Ovary (tissue), 3 donors: ENCODE results near the gene IL1RAPL2.

ENCODE experiments used
- CTCF ChIP-seq, 3 donors: fragments of 450-650 bp in 2 of 3; fragments of 200-600 bp in 1 of 3; IDR thresholded peaks; one replicate each; pipeline versions ENCODE4 v1.5.1 to v1.8.0; 2016 to 2022; ENCODE audit warnings: antibody characterized with exemption in 3 of 3, mild to moderate bottlenecking in 1 of 3
- EP300 ChIP-seq: sonication (generic); formaldehyde crosslinking; IDR thresholded peaks from one replicate; pipeline ENCODE4 v1.6.1; 2017; ENCODE audit warnings: antibody characterized with exemption
- POLR2A ChIP-seq: fragments of 450-650 bp; IDR thresholded peaks from one replicate; pipeline ENCODE4 v1.6.1; 2017; ENCODE audit warnings: antibody characterized with exemption, mild to moderate bottlenecking, moderate library complexity
- donor health status: DM: no; HTN: no; CAD: no.

GRCh38 chrX:104864296-104864695 is 298.3 kb downstream of the IL1RAPL2 start:
- TF ChIP-seq CTCF (IDR thresholded peaks at IDR 0.05) = no peak
- TF ChIP-seq POLR2A = no peak
- no peak for TF ChIP-seq EP300
